ENCODE data around the gene WDHD1.

GRCh38 chr14:55047301-55048053, 20.6 kb upstream of the WDHD1 start:
- no peak for TF ChIP-seq CTCF (IDR thresholded peaks at IDR 0.05)
- no peak for TF ChIP-seq POLR2A (IDR thresholded peaks at IDR 0.05)

Data from thyroid gland (tissue), 4 donors.